Right lobe of liver (tissue), 4 donors: ENCODE results near the gene TNFRSF19.

ENCODE experiments used
- CTCF ChIP-seq, 4 donors: fragments of 200-600 bp in 3 of 4; fragments of 450-650 bp in 1 of 4; IDR thresholded peaks; one replicate each; pipeline versions ENCODE4 v1.5.1 to v1.8.0; 2016 to 2022; ENCODE audit warnings: antibody characterized with exemption in 4 of 4, mild to moderate bottlenecking in 2 of 4
- POLR2A ChIP-seq: fragments of 450-650 bp; IDR thresholded peaks from one replicate; pipeline ENCODE4 v1.6.1; 2017; ENCODE audit warnings: antibody characterized with exemption, mild to moderate bottlenecking
- donor health status: DM: no; HTN: no; CAD: no.
- donor health status: DM: no; HTN: no; CAD: no.
- donor health status: DM: no; HTN: yes; CAD: no.

GRCh38 chr13:23636360-23636759 is 66.1 kb downstream of the TNFRSF19 start:
- TF ChIP-seq CTCF (IDR thresholded peaks at IDR 0.05) (no peak), POLR2A (no peak)
